ENCODE results near the gene LINC00237. TPM values are rescaled to one million over a fixed set of nuclear protein-coding genes. Genes with fewer than 3 reads are reported as not detected.

LINC00237 gene
- total and polyA plus RNA-seq, 10 donors: 0.05 TPM; not detected in 9

GRCh38 chr20:21129861-21130260 is 23.7 kb upstream of the LINC00237 start:
- TF ChIP-seq CTCF (IDR thresholded peaks at IDR 0.05 in 8 of 11, conservative IDR thresholded peaks at IDR 0.05 in 3 of 11): no peak
- no peak for TF ChIP-seq POLR2A (IDR thresholded peaks at IDR 0.05)
- TF ChIP-seq POLR2AphosphoS5 (IDR thresholded peaks at IDR 0.05): no peak
- Histone ChIP-seq H3K4me1 (peaks cover 6 to 27% (median 15%) of the 10 kb centered on the region in 6 donors), H3K9me3 (no peaks in the 10 kb centered on the region), H3K27ac (no peak overlapping the region), H3K4me3 (no peak overlapping the region), H3K27me3 (replicated peaks in 1 of 7) (no peaks in the 10 kb centered on the region), H3K36me3 (peaks cover 0 to 40% (median 15%) of the 10 kb centered on the region in 6 donors)
- intact Hi-C loops (cut with DNase I; ENCODE audit: low total_unique reads): no loop called here
- 88 to 93% (median 92%) methylated on average over 5 of the region's 5 CpGs for WGBS, 5 donors
- DNase-seq: no peak

GRCh38 chr20:21127201-21127981 is 21.2 kb upstream of the LINC00237 start:
- no peak overlapping the region for H3K27ac ChIP-seq
- no peaks in the 10 kb centered on the region for H3K27me3 ChIP-seq (replicated peaks in 1 of 7)
- no peak for TF ChIP-seq POLR2AphosphoS5 (IDR thresholded peaks at IDR 0.05)
- no peak for TF ChIP-seq CTCF (IDR thresholded peaks at IDR 0.05 in 8 of 11, conservative IDR thresholded peaks at IDR 0.05 in 3 of 11)
- no peak for TF ChIP-seq POLR2A (IDR thresholded peaks at IDR 0.05)
- peak overlapping the region in 3 of 8 donors; percentile 73 to 96 (median 80) for H3K4me3 ChIP-seq
- peaks cover 0 to 17% (median 5%) of the 10 kb centered on the region in 6 donors for H3K36me3 ChIP-seq
- H3K9me3 ChIP-seq: no peaks in the 10 kb centered on the region
- no peak for DNase-seq
- H3K4me1 ChIP-seq: peaks cover 6 to 29% (median 15%) of the 10 kb centered on the region in 6 donors
- 76 to 91% (median 84%) methylated on average over 5 of the region's 5 CpGs for WGBS, 5 donors
- intact Hi-C loops (cut with DNase I; ENCODE audit: low total_unique reads): no loop called here

GRCh38 chr20:21126581-21126870 is 20.4 kb upstream of the LINC00237 start:
- Histone ChIP-seq H3K9me3 (no peaks in the 10 kb centered on the region), H3K36me3 (peaks cover 0 to 8% (median 1%) of the 10 kb centered on the region in 6 donors), H3K4me3 (peak overlapping the region; percentile 63 to 96 (median 80)), H3K27me3 (replicated peaks in 1 of 7) (no peaks in the 10 kb centered on the region), H3K4me1 (peaks cover 6 to 29% (median 15%) of the 10 kb centered on the region in 6 donors), H3K27ac (peak overlapping the region in 7 of 8 donors; percentile 71 to 93 (median 87))
- intact Hi-C loops (cut with DNase I; ENCODE audit: low total_unique reads): no loop called here
- no peak for TF ChIP-seq CTCF (IDR thresholded peaks at IDR 0.05 in 8 of 11, conservative IDR thresholded peaks at IDR 0.05 in 3 of 11)
- TF ChIP-seq POLR2A (IDR thresholded peaks at IDR 0.05): no peak
- no peak for TF ChIP-seq POLR2AphosphoS5 (IDR thresholded peaks at IDR 0.05)
- DNase-seq: no peak
- WGBS, 5 donors: 11 to 17% (median 14%) methylated on average over 8 of the region's 8 CpGs

- H3K4me1 ChIP-seq: peaks cover 6 to 29% (median 15%) of the 10 kb centered on the region in 6 donors
- peak within 1 kb of the TSS; percentile 58 to 93 (median 86) for H3K27ac ChIP-seq
- DNase-seq: peak; percentile 100
- H3K9me3 ChIP-seq: no peaks in the 10 kb centered on the region
- H3K27me3 ChIP-seq (replicated peaks in 1 of 7): no peaks in the 10 kb centered on the region
- TF ChIP-seq CTCF (IDR thresholded peaks at IDR 0.05 in 8 of 11, conservative IDR thresholded peaks at IDR 0.05 in 3 of 11) (peak; percentile 51 to 82 (median 69)), POLR2A (IDR thresholded peaks at IDR 0.05) (peak; percentile 55 to 83 (median 71)), POLR2AphosphoS5 (IDR thresholded peaks at IDR 0.05) (peak; percentile 91 to 96 (median 96))
- 0 to 1% (median 1%) methylated on average over 18 to 66 of the region's 66 CpGs for WGBS, 5 donors
- intact Hi-C loops (cut with DNase I; ENCODE audit: low total_unique reads): no loop called here
- H3K36me3 ChIP-seq: peaks cover 0 to 3% (median 0%) of the 10 kb centered on the region in 6 donors
- H3K4me3 ChIP-seq: peak within 1 kb of the TSS; percentile 63 to 96 (median 80)
Observed at GRCh38 chr20:21125849-21126580, 19.9 kb upstream of the LINC00237 start, which contains the start of gene KIZ. TSS of gene KIZ (plus strand) at chr20:21126082. CDS start at chr20:21126116, 34 bp downstream.
